ENCODE measurements around the gene TMEM143. TPM values are rescaled to one million over a fixed set of nuclear protein-coding genes. Genes with fewer than 3 reads are reported as not detected.

Gene TMEM143
- total RNA-seq, 1 experiment from 2014 or later = 15.2 TPM

- Histone ChIP-seq H3K18ac (ENCODE audit: insufficient read length, low read depth, low read length) (no peak overlapping the region), H3K79me2 (ENCODE audit: insufficient read depth, low read length) (no peaks in the 10 kb centered on the region), H4K91ac (ENCODE audit: insufficient read length, low read depth, low read length) (no peak overlapping the region), H3K56ac (ENCODE audit: insufficient read length, low read depth, low read length) (no peak overlapping the region), H4K5ac (ENCODE audit: insufficient read length, low read depth, low read length) (no peak overlapping the region), H3K27ac (ENCODE audit: insufficient read length, low read depth, low read length) (no peak overlapping the region), H2BK120ac (ENCODE audit: low read depth, low read length, poor library complexity, severe bottlenecking) (no peak overlapping the region), H3K4me2 (ENCODE audit: insufficient read depth, insufficient read length, low read length) (no peak overlapping the region), H3K79me1 (ENCODE audit: insufficient read depth, low read depth, low read length, poor library complexity, severe bottlenecking) (no peaks in the 10 kb centered on the region), H2BK5ac (ENCODE audit: insufficient read length, low read length) (no peak overlapping the region), H3K23ac (ENCODE audit: insufficient read length, low read depth, low read length) (no peak overlapping the region), H2BK20ac (ENCODE audit: low read depth, low read length, poor library complexity, severe bottlenecking) (no peak overlapping the region), H2AFZ (ENCODE audit: low read length) (no peak overlapping the region), H3K14ac (ENCODE audit: insufficient read depth, low read length) (no peak overlapping the region), H3K9me3 (ENCODE audit: control insufficient read depth, low read depth, low read length) (no peaks in the 10 kb centered on the region), H3K4me1 (ENCODE audit: insufficient read depth, low read length) (no peaks in the 10 kb centered on the region), H3K23me2 (ENCODE audit: insufficient read length, low read depth, low read length, poor library complexity, severe bottlenecking) (no peaks in the 10 kb centered on the region), H3T11ph (ENCODE audit: low read length) (no peak overlapping the region), H4K20me1 (ENCODE audit: control insufficient read depth, insufficient read depth, insufficient read length) (no peaks in the 10 kb centered on the region), H2BK12ac (ENCODE audit: insufficient read length, low read depth, low read length) (no peak overlapping the region), H3K9ac (ENCODE audit: extremely low read depth, insufficient read length, low read length) (no peak overlapping the region), H3K27me3 (ENCODE audit: insufficient read depth, low read length) (no peaks in the 10 kb centered on the region), H2BK15ac (ENCODE audit: low read depth, low read length) (no peak overlapping the region), H2AK5ac (ENCODE audit: insufficient read length, low read length) (no peak overlapping the region), H4K8ac (replicated peaks; ENCODE audit: insufficient read length, low read depth, low read length) (no peak overlapping the region), H3K4ac (ENCODE audit: low read depth, low read length) (no peak overlapping the region)
- Mint-ChIP-seq H3K27me3 (ENCODE audit: low read depth) (peaks cover 14% of the 10 kb centered on the region), H3K4me3 (no peak overlapping the region), H3K4me1 (no peaks in the 10 kb centered on the region), H3K27ac (peak overlapping the region in 2 of 3 experiments; percentile 40 to 53; a peak in 3 of 7 replicates), H3K36me3 (ENCODE audit: insufficient read depth in 1 of 3, low read depth in 3 of 3) (peaks cover 22 to 28% (median 25%) of the 10 kb centered on the region in 3 experiments), H3K9me3 (no peaks in the 10 kb centered on the region)
- TF ChIP-seq, protein P1, sequence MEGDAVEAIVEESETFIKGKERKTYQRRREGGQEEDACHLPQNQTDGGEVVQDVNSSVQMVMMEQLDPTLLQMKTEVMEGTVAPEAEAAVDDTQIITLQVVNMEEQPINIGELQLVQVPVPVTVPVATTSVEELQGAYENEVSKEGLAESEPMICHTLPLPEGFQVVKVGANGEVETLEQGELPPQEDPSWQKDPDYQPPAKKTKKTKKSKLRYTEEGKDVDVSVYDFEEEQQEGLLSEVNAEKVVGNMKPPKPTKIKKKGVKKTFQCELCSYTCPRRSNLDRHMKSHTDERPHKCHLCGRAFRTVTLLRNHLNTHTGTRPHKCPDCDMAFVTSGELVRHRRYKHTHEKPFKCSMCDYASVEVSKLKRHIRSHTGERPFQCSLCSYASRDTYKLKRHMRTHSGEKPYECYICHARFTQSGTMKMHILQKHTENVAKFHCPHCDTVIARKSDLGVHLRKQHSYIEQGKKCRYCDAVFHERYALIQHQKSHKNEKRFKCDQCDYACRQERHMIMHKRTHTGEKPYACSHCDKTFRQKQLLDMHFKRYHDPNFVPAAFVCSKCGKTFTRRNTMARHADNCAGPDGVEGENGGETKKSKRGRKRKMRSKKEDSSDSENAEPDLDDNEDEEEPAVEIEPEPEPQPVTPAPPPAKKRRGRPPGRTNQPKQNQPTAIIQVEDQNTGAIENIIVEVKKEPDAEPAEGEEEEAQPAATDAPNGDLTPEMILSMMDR (conservative IDR thresholded peaks at IDR 0.05) = no peak
- no peak for DNase-seq
- no CpG with 5 or more reads among the region's 5 CpGs for WGBS (ENCODE audit: extremely low coverage, insufficient read length, low lambda C conversion rate)
These were observed 15.3 kb upstream of the TMEM143 start for GRCh38 chr19:48379058-48379457.
